Testis (tissue), 2 donors: Measurements from ENCODE around the gene PIN4.

Experiments
- POLR2A ChIP-seq: fragments of 450-650 bp; IDR thresholded peaks from one replicate; pipeline ENCODE4 v1.6.1; 2017; ENCODE audit warnings: antibody characterized with exemption, mild to moderate bottlenecking, moderate library complexity
- TF ChIP-seq, protein P1 (sequence below), 3 experiments: fragments of 450-650 bp in 2 of 3; fragments of 200-600 bp in 1 of 3; sonication (generic) in 1 of 3; IDR thresholded peaks; one replicate each; pipeline ENCODE4 v1.5.1; 2016 to 2019; ENCODE audit warnings: antibody characterized with exemption in 3 of 3, mild to moderate bottlenecking in 2 of 3, moderate library complexity in 1 of 3

DNA sequence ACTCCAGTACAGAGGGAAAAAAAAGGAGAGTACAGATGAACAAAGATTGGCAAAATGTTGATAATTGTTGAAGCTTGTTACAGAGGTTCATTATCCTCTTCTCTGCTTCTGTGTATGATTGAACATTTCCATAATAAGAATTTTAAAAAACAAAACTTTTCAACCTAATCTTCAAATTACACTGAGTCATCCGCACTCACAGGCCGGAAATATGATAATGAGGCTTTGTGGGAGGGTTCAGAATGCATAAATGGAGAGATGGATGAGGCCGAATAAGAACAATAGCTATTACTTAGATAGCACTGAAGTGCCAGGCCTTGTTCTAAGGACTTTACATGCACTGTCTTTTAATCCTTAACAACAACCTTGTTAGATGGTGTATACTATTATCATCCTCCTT is 61.9 kb downstream of the PIN4 start:
- TF ChIP-seq, protein P1, sequence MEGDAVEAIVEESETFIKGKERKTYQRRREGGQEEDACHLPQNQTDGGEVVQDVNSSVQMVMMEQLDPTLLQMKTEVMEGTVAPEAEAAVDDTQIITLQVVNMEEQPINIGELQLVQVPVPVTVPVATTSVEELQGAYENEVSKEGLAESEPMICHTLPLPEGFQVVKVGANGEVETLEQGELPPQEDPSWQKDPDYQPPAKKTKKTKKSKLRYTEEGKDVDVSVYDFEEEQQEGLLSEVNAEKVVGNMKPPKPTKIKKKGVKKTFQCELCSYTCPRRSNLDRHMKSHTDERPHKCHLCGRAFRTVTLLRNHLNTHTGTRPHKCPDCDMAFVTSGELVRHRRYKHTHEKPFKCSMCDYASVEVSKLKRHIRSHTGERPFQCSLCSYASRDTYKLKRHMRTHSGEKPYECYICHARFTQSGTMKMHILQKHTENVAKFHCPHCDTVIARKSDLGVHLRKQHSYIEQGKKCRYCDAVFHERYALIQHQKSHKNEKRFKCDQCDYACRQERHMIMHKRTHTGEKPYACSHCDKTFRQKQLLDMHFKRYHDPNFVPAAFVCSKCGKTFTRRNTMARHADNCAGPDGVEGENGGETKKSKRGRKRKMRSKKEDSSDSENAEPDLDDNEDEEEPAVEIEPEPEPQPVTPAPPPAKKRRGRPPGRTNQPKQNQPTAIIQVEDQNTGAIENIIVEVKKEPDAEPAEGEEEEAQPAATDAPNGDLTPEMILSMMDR (IDR thresholded peaks at IDR 0.05), result no peak
- TF ChIP-seq POLR2A, result no peak
